Coronary artery (tissue), 2 donors: ENCODE data around the gene SPINK9.
A peak's percentile ranks its signal among the peaks of the same experiment; 100 is the strongest.

Source experiments
- DNase-seq: peaks from one replicate; pipeline ENCODE4 v3.0.0-alpha.2; 2017; ENCODE audit warnings: low spot score
- H3K27ac ChIP-seq, 2 donors: fragments of 200-600 bp; sonication (generic); one replicate each; pipeline ENCODE4 v1.5.1; 2016 to 2019
- H3K4me3 ChIP-seq: fragments of 200-600 bp; sonication (generic); 2 replicates; pipeline ENCODE4 v1.5.1; 2016; ENCODE audit warnings: mild to moderate bottlenecking, moderate library complexity
- TF ChIP-seq, protein P1 (sequence below): fragments of 200-600 bp; sonication (generic); IDR thresholded peaks from one replicate; pipeline ENCODE4 v1.5.1; 2019; ENCODE audit warnings: antibody characterized with exemption

SPINK9 gene

DNA sequence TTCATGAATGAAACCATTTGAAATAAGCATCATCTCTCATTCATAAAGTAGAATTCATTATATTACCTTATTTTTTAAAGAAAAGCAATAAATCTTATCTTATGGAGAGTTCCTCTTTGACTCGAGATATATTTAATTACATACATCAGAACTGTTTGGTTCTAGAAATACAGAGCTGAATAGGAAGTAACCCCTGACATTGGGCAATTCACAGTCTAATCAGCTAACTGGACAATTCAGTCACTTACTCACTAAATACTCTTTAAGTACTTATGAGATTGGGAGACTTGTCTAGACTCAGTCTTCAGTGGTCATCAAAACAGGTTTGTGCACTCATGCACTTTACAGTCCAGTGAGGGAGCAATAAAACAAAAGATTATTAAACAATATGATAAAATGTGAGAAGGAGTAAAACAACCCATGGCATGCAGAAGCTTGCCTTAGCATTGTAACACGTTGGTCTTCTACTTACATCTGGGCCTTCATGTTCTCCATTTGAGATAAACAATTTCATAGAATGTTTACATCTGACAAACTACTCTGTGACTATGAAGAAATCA lies 36.9 kb downstream of the SPINK9 start:
- DNase-seq, result no peak
- TF ChIP-seq, protein P1, sequence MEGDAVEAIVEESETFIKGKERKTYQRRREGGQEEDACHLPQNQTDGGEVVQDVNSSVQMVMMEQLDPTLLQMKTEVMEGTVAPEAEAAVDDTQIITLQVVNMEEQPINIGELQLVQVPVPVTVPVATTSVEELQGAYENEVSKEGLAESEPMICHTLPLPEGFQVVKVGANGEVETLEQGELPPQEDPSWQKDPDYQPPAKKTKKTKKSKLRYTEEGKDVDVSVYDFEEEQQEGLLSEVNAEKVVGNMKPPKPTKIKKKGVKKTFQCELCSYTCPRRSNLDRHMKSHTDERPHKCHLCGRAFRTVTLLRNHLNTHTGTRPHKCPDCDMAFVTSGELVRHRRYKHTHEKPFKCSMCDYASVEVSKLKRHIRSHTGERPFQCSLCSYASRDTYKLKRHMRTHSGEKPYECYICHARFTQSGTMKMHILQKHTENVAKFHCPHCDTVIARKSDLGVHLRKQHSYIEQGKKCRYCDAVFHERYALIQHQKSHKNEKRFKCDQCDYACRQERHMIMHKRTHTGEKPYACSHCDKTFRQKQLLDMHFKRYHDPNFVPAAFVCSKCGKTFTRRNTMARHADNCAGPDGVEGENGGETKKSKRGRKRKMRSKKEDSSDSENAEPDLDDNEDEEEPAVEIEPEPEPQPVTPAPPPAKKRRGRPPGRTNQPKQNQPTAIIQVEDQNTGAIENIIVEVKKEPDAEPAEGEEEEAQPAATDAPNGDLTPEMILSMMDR, result no peak
- Histone ChIP-seq H3K27ac (no peak overlapping the region), H3K4me3 (no peak overlapping the region)

DNA sequence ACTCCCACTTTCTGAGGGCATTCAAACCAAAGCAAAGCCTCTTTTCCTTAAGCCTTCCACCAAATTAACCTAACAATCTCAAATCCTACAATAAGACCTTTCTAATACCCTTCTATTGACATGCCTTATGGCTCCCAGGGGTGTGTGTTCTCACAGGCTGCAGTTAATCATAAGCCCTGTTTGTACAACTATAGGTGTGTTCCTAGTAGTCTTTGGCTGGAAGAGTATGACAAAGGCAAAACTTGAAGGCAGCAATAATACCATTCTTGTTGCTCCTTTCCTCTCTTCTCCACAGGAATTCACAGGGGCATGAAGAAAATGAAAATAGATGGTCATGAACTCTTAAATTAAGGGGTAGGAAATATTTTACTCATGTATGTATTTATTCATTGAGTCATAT lies 37.5 kb downstream of the SPINK9 start:
- DNase-seq, result no peak
- TF ChIP-seq, protein P1, result no peak
- H3K27ac ChIP-seq, result no peak overlapping the region
- no peak overlapping the region for H3K4me3 ChIP-seq

DNA sequence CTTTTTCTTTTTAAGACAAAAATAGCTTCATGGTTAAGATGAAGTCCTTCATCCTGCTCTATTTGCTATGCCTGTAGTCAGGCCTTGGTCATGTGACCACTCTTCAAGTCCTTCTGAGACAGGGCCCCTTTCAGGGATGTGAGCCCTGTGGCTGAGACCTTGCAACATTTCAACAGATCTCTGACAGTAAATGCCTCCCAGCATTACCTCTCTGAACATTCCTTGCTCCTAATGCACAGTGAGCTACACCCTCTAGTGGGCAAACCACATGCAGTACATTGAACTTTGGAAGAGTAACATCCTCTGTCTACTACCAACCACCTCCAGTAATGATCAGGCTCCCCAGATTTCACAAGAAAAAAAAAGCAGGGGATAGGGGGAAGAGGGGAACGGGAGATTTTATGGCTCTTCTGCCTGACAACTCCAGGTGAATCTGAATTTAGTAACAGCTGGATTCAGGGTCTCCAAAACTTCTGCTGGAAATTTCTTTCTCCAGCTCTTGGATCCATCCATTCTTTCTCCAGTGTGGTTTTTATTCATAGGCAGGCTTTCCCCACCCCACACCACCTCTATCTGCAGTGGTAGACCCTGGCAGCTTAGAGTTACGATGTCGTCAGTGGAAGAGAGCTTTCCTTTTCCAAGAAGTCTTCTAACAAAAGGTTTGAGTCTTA lies 39.5 kb downstream of the SPINK9 start:
- DNase-seq, result no peak
- Histone ChIP-seq H3K4me3 (no peak overlapping the region), H3K27ac (no peak overlapping the region)
- TF ChIP-seq, protein P1, result peak; percentile 29

DNA sequence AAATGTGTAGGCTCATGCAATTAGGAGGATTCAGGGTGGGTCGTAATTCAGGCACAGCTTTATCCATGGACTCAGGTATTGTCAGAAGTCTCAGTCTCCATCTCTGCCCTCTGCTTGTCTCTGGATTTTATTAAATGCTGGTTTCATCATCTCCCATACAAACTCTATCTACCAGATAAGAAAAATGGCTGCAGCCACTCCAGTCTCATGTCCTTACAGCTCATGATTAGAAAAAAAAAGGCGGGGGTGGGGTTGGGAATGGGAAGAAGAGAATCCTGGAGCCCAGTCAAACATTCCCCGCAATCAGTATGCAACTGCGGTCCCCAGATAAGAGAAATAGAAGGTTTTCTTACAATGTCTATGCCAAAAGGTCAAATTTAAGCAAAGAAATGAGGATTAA lies 40.8 kb downstream of the SPINK9 start:
- H3K27ac ChIP-seq, result no peak overlapping the region
- TF ChIP-seq, protein P1, result no peak
- no peak for DNase-seq

DNA sequence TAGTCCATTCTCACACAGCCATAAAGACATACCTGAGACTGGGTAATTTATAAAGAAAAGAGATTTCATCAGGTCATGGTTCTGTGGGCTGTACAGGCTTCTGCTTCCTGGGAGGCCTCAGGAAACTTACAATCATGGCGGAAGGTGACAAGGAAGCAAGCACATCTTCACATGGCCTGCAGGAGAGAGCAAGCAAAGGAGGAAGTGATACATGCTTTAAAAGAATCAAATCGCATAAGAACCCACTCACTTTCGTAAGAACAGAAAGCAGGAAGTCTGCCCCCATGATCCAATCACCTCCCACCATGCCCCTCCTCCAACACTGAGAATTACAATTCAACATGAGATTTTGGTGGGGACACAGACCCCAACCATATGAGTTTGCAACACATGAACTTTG lies 43.3 kb downstream of the SPINK9 start:
- Histone ChIP-seq H3K27ac (no peak overlapping the region), H3K4me3 (no peak overlapping the region)
- TF ChIP-seq, protein P1, result no peak
- no peak for DNase-seq

More for the DNA sequence above, 40.8 kb downstream of the SPINK9 start:
- H3K4me3 ChIP-seq, result no peak overlapping the region

DNA sequence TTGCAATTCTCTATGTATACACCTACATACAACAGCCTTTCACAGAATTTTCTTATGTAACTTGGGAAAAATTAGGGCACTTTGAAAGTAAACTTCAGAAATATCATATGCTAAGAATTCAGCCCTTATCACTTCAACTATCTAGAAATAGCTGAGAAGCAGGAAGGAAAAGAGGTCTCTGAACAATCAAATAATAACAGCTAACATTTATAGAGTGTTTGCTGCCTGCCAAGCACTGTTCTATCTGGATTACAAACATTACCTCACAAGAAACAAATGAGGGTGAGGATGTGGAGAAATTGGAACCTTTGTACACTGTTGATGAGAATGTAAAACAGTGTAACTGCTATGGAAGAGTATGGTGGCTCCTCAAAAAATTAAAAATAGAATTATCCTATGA lies 44.0 kb downstream of the SPINK9 start:
- H3K4me3 ChIP-seq, result no peak overlapping the region
- DNase-seq, result no peak
- H3K27ac ChIP-seq, result no peak overlapping the region
- TF ChIP-seq, protein P1, result no peak

DNA sequence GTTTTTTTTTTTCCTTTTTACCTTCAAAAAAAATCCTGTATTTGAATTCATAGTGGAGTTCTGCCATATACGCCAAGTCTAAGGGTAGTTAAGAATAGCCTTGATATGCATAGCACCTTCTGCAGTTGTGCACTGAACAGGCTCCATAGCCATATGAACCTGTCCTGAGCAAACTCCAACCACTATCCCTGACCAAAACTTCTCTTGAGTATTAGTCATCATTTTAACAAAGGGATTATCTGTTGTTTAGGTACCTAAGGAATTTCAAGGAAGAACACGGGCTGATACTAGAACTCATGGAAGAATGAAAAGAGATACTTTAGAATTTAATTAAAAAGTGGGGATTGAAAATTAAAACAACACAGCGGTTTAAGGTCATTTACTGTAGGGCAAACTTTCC lies 46.5 kb downstream of the SPINK9 start:
- no peak overlapping the region for H3K4me3 ChIP-seq
- TF ChIP-seq, protein P1, result no peak
- no peak for DNase-seq
- H3K27ac ChIP-seq, result no peak overlapping the region
